Measurements from ENCODE around the gene CBR1.

The CBR1 gene

DNA sequence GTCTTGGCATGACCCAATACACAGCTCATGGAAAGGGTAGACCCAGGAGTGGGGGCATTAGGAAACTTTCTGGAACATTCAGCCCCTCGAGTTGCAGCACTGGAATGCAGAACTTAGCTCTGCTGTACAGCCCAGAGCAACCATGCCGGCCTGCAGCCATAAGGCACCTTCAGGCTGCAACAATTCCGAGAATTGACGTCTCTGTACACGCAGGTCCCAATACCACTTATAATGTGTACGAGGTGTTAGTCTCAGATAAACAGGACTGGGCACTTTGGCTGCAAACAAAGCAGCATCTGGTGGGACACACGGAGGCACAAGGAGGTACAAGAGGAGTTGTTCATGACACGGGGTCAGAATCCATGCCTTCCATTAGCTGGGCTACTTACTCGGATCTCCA, 7.9 kb downstream of the CBR1 start:
- TF ChIP-seq, protein P1, sequence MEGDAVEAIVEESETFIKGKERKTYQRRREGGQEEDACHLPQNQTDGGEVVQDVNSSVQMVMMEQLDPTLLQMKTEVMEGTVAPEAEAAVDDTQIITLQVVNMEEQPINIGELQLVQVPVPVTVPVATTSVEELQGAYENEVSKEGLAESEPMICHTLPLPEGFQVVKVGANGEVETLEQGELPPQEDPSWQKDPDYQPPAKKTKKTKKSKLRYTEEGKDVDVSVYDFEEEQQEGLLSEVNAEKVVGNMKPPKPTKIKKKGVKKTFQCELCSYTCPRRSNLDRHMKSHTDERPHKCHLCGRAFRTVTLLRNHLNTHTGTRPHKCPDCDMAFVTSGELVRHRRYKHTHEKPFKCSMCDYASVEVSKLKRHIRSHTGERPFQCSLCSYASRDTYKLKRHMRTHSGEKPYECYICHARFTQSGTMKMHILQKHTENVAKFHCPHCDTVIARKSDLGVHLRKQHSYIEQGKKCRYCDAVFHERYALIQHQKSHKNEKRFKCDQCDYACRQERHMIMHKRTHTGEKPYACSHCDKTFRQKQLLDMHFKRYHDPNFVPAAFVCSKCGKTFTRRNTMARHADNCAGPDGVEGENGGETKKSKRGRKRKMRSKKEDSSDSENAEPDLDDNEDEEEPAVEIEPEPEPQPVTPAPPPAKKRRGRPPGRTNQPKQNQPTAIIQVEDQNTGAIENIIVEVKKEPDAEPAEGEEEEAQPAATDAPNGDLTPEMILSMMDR (IDR thresholded peaks at IDR 0.05) = no peak

DNA sequence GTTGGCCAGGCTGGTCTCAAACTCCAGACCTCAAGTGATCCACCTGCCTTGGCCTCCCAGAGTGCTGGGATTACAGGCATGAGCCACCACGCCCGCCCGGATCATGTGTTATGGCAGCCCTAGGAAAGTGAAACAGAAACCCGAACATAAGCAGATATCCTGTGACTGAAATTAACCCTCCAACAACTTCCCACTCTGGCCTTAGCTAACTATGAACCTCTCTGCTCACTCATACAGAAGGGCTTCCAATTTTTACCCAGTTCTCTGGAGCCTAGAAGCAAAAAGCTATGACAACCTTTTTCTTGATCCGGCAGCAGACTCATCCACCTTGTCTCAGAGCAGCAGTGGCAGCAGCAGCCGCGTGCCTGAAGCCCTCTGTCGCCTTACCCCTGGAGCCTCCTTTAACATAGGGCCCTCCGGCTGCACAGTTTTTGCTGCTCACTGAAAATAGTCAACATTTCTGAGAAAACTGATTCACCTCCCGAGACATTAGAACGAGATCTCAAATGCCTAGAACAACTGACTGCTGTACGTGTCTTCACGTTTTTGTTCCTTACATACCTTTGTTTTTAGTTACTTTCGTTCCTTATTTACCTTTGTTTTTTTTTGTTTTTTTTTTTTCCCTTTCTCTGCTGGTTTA, 9.3 kb downstream of the CBR1 start:
- TF ChIP-seq, protein P1 (IDR thresholded peaks at IDR 0.05) = no peak

DNA sequence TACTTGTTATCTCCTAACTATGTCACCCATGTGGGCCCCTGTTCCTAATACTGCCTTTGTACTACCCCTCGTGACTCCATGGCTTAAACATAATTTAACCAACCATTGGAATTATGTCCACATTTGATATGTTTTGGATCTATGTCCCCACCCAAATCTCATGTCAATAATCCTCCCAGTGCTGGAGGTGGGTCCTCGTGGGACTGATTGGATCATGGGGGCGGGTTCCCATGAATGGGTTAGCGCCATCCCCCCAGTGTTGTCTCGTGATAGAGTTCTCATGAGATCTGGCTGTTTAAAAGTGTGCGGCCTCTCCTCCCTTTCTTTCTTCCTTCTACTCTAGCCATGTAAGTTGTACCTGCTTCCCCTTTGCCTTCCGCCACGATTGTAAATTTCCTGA, 9.8 kb downstream of the CBR1 start:
- TF ChIP-seq, protein P1 (IDR thresholded peaks at IDR 0.05) = no peak

DNA sequence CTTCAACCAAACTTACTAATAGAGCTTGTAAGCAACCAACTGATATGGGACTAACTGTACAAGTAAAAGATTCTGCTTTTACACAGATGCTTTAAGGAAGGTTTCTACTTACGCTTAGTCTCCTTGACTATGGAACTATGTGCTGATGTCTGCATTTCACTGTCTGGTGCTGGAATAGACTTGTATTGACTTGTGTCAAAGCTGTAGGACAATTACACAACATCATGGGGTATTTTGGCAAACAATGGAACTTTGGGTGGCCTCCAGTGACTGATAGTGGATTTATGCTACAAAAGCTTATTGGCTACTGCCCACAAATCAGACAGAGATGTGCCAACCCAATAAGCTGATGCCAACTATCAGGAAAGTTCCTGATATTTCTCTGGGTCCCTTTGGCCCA, 10.6 kb downstream of the CBR1 start:
- TF ChIP-seq, protein P1 (IDR thresholded peaks at IDR 0.05) = no peak

DNA sequence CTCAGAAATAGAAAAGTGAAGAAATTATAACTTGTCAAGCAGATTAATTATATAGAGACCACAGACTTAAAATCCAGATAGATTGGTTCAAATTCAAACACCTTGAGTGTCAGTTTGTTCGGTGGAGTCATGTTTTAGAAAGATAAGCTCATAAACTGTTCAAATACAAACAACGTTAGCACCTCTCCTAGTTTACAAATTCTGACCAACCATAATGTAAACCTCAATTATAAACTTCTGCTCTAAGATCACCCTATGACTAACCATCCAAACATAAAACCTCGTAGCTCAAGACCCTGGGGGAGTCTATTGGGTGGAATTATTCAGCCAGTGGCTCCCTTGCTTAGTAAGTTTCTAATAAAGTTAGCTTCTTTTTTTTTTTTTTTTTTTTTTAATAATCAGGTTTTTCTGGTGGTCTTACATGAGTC, 12.4 kb downstream of the CBR1 start:
- TF ChIP-seq, protein P1 (IDR thresholded peaks at IDR 0.05) = no peak

DNA sequence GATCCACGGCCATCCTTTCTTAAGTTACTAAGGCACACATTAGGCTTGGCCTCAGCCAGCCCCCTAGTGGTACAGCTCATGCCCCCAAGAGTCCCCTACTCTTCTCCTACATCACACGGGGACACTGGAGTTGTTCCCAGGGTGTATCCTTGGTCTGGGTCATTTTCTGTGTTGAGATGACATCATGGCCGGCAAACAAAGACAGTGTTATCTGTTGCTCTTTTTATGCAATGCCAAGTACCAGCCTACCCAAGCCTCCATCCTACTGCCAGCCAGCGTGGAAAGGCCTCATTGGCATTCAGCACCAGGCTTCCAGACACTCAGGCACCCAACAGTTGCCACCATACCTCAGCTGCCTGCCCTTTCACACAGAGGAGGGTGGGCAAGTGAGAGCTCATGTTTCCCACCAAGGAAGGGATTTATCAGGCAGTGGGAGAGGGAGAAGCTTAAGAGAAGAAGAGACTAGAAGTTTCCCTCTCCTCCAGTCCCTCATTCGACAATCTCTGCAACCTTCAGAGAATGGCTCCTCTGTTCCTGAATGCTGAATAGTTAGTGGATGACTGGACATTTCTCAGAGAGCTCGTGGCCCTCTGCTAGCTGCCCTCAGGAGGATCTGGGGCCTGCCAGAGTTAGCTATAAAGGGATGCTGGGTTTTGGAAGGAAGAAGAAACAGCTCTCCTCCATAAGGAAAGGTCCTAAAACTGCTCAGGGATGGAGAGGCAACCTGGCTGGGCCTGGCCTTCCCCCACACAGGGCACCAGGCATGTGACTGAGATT, 17.7 kb downstream of the CBR1 start:
- TF ChIP-seq, protein P1 (IDR thresholded peaks at IDR 0.05) = no peak

DNA sequence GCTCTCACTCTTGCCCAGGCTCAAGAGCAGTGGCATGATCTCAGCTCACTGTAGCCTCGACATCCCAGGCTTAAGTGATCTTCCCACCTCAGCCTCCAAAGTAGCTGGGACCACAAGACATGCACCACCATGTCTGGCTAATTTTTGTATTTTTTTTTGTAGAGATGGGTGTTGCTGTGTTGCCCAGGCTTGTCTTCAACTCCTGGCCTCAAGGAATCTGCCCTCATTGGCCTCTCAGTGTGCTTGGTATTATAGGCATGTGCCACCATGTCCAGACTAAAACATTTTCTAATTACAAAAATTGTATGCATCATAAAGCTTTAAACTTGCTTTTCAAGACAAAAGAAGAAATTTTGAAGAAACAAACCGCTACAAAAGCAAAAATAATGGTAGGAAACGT, 20.1 kb downstream of the CBR1 start:
- TF ChIP-seq, protein P1 (IDR thresholded peaks at IDR 0.05) = no peak
